ENCODE results near the gene NTN5.

DNA sequence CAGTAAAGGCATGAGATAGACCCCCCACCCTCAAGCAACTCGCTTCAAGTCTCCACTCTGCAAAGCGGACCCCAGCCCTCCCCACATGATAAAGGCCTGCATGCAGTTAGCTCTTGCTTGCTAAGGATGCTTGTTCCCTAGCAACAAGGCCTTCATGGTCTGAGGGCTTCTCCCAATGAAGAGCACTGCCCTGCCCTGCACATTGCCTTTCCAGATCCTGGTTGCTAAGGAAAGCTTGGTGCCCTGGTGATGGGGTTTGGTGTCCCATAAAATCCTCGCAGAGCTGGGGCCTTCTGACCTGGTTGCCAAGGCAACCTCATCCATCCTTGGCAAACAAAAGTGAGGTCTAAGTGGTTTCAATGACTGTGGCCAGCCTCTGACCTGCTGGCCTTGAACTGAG, 41.6 kb downstream of the NTN5 start:
- no peak for TF ChIP-seq POLR2A (IDR thresholded peaks at IDR 0.05)
- TF ChIP-seq POLR2AphosphoS5 (IDR thresholded peaks at IDR 0.05; ENCODE audit: insufficient read depth in 1 of 2, low read depth in 1 of 2), result no peak
- TF ChIP-seq, protein P1, sequence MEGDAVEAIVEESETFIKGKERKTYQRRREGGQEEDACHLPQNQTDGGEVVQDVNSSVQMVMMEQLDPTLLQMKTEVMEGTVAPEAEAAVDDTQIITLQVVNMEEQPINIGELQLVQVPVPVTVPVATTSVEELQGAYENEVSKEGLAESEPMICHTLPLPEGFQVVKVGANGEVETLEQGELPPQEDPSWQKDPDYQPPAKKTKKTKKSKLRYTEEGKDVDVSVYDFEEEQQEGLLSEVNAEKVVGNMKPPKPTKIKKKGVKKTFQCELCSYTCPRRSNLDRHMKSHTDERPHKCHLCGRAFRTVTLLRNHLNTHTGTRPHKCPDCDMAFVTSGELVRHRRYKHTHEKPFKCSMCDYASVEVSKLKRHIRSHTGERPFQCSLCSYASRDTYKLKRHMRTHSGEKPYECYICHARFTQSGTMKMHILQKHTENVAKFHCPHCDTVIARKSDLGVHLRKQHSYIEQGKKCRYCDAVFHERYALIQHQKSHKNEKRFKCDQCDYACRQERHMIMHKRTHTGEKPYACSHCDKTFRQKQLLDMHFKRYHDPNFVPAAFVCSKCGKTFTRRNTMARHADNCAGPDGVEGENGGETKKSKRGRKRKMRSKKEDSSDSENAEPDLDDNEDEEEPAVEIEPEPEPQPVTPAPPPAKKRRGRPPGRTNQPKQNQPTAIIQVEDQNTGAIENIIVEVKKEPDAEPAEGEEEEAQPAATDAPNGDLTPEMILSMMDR (IDR thresholded peaks at IDR 0.05), result no peak

All from vagina (tissue), 2 donors.